T1000 (cell line): Measurements from ENCODE around the gene ARHGAP44.

ENCODE experiments used
- DNase-seq: peaks from one replicate; lab custom pipeline; 2025; ENCODE audit warnings: mixed read lengths; lab: John Stamatoyannopoulos, UW

The ARHGAP44 gene, protein sequence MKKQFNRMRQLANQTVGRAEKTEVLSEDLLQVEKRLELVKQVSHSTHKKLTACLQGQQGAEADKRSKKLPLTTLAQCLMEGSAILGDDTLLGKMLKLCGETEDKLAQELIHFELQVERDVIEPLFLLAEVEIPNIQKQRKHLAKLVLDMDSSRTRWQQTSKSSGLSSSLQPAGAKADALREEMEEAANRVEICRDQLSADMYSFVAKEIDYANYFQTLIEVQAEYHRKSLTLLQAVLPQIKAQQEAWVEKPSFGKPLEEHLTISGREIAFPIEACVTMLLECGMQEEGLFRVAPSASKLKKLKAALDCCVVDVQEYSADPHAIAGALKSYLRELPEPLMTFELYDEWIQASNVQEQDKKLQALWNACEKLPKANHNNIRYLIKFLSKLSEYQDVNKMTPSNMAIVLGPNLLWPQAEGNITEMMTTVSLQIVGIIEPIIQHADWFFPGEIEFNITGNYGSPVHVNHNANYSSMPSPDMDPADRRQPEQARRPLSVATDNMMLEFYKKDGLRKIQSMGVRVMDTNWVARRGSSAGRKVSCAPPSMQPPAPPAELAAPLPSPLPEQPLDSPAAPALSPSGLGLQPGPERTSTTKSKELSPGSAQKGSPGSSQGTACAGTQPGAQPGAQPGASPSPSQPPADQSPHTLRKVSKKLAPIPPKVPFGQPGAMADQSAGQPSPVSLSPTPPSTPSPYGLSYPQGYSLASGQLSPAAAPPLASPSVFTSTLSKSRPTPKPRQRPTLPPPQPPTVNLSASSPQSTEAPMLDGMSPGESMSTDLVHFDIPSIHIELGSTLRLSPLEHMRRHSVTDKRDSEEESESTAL

GRCh38 chr17:12789481-12790248 is at the start of gene ARHGAP44:
TSS of gene ARHGAP44 (plus strand) at chr17:12789498. CDS start at chr17:12789839, 341 bp downstream.
- DNase-seq = peak; percentile 66

GRCh38 chr17:12739500-12739899 is 49.8 kb upstream of the ARHGAP44 start:
- DNase-seq = no peak

GRCh38 chr17:12743046-12743445 is 46.3 kb upstream of the ARHGAP44 start:
- DNase-seq = no peak

- no peak for DNase-seq
These were observed 45.0 kb upstream of the ARHGAP44 start for GRCh38 chr17:12744298-12744697.

DNA sequence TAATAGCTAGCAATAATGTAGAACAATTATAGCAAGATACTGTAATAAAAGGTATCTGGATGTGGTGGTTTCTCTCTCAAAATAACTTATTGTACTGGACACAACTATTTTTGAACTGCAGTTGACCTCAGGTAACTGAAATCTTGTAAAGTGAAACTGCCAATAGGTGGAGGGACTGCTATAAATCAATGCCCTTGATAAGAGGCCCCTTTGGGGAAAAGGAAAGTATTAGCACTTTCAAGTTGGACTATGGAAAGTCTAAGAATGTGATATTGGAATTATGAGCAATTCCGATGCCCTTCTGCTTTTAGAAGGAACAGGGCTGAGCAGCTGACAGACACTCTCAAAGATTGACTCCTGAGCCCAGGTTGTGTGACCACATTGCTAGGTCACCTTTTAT is 44.5 kb upstream of the ARHGAP44 start:
- no peak for DNase-seq

DNA sequence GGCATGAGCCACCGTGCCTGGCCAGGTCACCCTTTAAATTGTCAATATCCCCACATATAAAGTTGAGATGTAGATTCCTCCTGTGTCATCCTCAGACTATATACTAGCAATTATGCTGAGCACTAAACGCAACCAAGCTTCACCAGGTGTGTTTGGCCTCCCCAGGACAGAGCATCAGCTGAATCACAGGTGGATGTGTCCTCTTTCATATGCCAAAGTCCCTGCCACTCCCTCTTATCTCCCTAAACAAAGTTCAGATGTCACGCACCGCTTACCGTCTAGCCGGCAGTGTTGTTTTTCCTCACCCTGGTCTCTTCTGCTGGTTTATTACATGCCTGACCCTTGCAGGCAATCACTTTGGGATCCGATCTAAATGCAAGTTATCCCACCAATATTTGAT is 43.8 kb upstream of the ARHGAP44 start:
- DNase-seq = no peak

DNA sequence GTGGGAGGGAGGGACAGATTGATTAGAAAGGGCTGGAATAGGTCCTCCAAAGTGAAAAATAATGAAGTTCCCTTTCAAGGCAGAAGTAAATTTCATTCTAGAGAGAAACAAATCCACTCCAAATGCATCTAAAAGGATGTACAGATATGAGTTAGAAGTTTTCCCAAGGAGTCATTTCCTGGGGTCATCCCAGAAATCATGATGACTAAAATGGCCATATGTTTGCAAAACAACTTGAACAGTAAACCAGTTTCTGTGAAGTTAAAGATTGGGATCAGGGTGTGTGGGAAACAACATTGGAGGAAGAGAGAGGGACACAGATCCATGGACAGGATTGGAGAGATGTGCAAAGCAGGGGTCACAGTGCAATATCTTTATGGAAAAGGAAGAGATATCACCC is 32.5 kb upstream of the ARHGAP44 start:
- DNase-seq = no peak

DNA sequence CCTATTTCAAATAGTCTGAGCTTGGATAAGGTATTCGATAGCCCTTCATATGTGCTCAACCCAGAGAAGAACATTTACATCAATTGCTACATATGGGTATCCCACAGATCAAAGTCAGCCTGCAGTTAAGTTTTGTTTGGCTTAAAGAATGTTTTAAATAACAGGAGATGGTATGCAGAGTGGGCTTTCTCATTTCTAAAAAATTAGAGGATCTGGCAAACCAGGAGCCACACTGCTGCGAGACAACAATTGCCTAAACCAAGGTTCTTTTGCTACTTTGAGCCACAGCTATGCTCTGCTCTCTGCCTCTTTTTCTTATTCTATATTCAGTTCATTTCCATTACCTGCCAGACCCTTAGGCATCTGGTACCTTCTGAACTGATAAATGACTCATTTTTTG is 30.2 kb upstream of the ARHGAP44 start:
- DNase-seq = no peak

DNA sequence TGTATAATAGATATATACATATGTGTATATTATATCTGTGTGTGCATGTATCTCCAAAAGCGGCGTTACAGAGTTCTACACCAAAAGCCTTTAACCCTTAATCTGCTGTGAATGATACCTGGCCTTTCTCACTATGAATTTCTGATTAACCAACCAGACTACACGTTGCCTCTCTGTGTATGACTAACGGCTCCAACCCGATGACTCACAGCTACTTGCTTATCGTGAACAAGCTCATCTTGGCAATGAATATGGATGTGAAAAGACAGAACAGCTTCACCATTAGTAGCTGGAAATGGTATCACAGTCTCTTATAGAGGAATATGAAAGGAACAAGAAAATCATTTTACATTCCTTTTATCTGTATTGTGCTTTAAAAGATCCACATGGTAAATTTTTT is 23.8 kb upstream of the ARHGAP44 start:
- peak; percentile 8 for DNase-seq

DNA sequence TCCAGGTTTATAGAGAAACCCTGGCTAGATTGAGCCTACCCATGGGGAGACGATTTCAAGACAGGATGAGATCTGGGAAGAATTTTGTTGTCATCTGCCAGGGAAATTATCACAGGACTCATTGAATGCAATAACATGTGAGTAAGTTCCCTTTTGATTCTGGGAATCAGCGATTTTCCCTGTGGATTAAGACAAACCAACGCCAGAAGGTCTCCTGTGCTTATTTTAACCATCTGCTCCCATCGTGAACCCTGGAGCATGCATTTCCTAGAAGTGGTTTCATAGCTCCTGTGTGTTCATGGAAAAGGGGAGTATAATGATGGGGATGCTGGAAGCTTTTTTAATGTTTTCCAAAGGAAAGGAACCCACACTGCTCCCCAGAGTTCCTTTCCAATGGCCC is 21.0 kb upstream of the ARHGAP44 start:
- DNase-seq = no peak

- no peak for DNase-seq
These were observed 19.3 kb upstream of the ARHGAP44 start for GRCh38 chr17:12769981-12770380.

DNA sequence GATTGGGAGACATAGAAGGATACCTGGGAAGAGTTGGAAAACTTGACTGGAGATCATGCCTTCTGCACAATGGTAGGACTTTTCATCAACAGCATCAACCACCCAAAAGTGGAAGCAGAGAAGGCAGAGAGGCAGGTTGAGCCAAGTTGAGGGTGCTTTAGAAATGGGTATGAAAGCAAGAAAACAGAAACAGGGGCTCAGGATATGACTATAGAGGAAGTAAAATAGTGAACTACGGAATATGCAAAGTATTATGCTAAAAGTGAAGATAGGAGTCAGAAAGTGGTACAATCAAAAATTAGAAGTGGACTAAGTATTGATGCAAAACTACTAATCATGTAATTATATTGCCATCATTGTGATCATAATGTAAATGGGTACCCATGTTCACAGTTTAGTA is 16.1 kb upstream of the ARHGAP44 start:
- no peak for DNase-seq

DNA sequence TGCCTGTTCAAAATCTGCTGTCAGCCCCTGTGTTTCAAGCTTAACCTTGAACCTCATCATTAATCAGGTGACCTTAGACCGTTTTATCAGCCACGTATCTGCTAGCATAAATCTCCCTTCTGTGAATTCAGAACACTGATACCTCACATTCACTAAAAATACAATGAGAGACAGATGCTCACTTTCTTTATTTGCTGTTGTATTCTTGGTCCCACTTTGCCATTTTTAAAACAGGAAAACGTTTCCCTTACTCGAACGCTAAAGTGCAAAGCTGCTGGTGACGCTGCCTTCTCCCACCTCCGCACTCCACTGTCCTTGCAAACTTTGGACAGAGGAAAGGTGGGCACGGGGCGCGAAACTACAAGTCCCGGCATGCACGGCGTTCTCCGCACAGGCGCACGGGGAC is 220 bp upstream of the ARHGAP44 start:
- DNase-seq = no peak

GRCh38 chr17:12790249-12791106 is 1.2 kb downstream of the ARHGAP44 start:
- no peak for DNase-seq

- no peak for DNase-seq
These were observed 5.7 kb downstream of the ARHGAP44 start for GRCh38 chr17:12794919-12795532.

GRCh38 chr17:12800855-12801365 is 11.6 kb downstream of the ARHGAP44 start:
- DNase-seq = no peak

DNA sequence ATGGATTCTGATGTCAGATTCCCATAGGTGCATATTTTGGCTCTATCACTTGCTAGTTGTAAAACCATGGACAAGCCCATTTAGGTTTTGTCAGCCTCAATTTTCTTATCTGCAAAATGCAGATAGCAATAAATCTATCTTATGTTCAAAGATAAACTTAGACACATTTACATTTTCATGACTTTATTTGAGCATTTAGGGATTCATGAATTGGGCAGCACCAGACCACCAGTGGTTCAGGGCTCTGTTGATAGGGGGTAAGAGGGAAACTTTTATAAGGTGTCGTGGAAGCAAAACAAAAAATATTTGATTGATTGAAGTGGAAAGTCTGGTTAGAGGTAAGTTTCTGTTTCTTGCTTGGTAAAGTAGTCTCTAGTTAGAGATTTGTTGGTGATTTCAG is 17.3 kb downstream of the ARHGAP44 start:
- no peak for DNase-seq

DNA sequence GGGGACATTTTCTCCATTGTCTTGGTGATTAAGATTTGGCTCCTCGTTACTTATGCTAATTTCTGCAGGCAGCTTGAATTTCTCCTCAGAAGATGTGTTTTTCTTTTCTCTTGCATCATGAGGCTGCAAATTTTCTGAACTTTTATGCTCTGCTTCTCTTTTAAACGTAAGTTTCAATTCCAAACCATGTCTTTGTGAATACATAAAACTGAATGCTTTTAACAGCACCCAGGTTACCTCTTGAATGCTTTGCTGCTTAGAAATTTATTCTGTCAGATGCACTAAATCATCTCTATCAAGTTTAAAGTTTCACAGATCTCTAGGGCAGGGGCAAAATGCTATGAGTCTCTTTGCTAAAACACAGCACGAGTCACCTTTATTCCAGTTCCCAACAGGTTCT is 19.4 kb downstream of the ARHGAP44 start:
- no peak for DNase-seq

DNA sequence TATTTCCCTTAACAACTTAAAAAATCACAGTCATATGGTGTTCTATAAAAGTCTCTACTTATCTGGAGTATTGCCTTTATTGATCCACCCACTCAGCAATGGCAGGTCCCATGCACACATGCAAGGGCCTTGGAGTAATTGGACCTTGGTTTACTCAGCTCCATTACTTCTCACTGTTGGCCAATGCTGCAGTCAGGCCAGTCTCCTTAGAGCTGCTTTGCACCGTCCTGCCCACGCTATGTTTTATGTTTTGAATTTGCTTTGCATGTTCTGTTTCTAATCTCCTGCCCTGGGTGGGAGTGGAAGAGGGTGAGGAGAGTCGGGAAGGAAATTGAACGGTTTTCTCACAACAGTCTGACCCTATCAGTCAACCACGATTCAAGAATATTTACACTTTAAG is 23.6 kb downstream of the ARHGAP44 start:
- no peak for DNase-seq

GRCh38 chr17:12813664-12814063 is 24.4 kb downstream of the ARHGAP44 start:
- no peak for DNase-seq

DNA sequence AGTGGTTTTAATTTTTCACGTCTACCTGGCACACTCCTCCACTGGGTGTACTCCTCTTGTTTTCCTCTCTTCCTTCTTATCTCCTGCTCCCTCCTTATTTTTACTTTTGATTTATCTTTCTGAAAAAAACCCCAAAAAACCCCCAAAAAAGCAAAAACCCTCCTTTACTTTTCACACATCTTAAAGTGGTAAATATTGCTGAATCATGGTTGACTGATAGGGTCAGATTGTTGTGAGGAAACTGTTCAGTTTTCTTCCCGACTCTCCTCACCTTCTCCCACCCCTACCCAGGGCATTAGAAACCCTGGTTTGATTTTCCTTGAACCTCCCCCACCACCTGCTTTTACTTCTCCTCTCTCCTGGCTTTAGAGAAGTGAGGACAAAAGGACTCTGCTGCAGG is 25.4 kb downstream of the ARHGAP44 start:
- DNase-seq = no peak
